Lower leg skin (tissue), 3 donors: ENCODE measurements around the gene PRR11.

Experiments
- POLR2A ChIP-seq, 2 donors: fragments of 450-650 bp; IDR thresholded peaks; one replicate each; pipeline ENCODE4 v1.6.1; 2016 to 2017; ENCODE audit warnings: antibody characterized with exemption in 2 of 2, mild to moderate bottlenecking in 1 of 2, moderate library complexity in 1 of 2
- TF ChIP-seq, protein P1 (sequence below), 3 donors: fragments of 450-650 bp; IDR thresholded peaks; one replicate each; pipeline ENCODE4 v1.5.1; 2016; ENCODE audit warnings: antibody characterized with exemption in 3 of 3, mild to moderate bottlenecking in 3 of 3, moderate library complexity in 2 of 3

GRCh38 chr17:59106463-59107305 lies 48.9 kb upstream of the PRR11 start, which contains the start of gene TRIM37:
- TF ChIP-seq, protein P1, sequence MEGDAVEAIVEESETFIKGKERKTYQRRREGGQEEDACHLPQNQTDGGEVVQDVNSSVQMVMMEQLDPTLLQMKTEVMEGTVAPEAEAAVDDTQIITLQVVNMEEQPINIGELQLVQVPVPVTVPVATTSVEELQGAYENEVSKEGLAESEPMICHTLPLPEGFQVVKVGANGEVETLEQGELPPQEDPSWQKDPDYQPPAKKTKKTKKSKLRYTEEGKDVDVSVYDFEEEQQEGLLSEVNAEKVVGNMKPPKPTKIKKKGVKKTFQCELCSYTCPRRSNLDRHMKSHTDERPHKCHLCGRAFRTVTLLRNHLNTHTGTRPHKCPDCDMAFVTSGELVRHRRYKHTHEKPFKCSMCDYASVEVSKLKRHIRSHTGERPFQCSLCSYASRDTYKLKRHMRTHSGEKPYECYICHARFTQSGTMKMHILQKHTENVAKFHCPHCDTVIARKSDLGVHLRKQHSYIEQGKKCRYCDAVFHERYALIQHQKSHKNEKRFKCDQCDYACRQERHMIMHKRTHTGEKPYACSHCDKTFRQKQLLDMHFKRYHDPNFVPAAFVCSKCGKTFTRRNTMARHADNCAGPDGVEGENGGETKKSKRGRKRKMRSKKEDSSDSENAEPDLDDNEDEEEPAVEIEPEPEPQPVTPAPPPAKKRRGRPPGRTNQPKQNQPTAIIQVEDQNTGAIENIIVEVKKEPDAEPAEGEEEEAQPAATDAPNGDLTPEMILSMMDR (IDR thresholded peaks at IDR 0.05) = peak in 1 of 3 donors; percentile 8
- TF ChIP-seq POLR2A (IDR thresholded peaks at IDR 0.05) = no peak
